Esophagus squamous epithelium (tissue), 4 donors: ENCODE measurements around the gene CC2D2A.

Experiments used
- CTCF ChIP-seq, 6 experiments: fragments of 450-650 bp in 4 of 6; fragments of 200-600 bp in 2 of 6; sonication (generic) in 2 of 6; IDR thresholded peaks; one replicate each; pipeline ENCODE4 v1.5.1; 2016 to 2019; ENCODE audit warnings: antibody characterized with exemption in 6 of 6, mild to moderate bottlenecking in 4 of 6, moderate library complexity in 4 of 6
- POLR2A ChIP-seq, 4 donors: fragments of 450-650 bp; IDR thresholded peaks; one replicate each; pipeline ENCODE4 v1.6.1; 2017; ENCODE audit warnings: antibody characterized with exemption in 4 of 4, mild to moderate bottlenecking in 4 of 4, moderate library complexity in 3 of 4

GRCh38 chr4:15592799-15593198, 123.1 kb downstream of the CC2D2A start:
- no peak for TF ChIP-seq CTCF (IDR thresholded peaks at IDR 0.05)
- no peak for TF ChIP-seq POLR2A (IDR thresholded peaks at IDR 0.05)
